DOHH2 (cell line): ENCODE results near the gene HCFC1R1.

Source experiments
- EZH2phosphoT487 ChIP-seq: fragments of 200-600 bp; sonication (generic); IDR thresholded peaks from 2 replicates; pipeline ENCODE4 v1.6.1; 2017; ENCODE audit warnings: borderline replicate concordance, mild to moderate bottlenecking, antibody characterized with exemption, low read length, moderate library complexity, mixed read lengths
- TF ChIP-seq, protein P1 (sequence below): fragments of 200-600 bp; sonication (generic); IDR thresholded peaks from one replicate; pipeline ENCODE4 v1.5.1; 2014; ENCODE audit warnings: antibody characterized with exemption, mild to moderate bottlenecking, low read depth, low read length; ENCODE audit not compliant: poor library complexity, severe bottlenecking

DNA sequence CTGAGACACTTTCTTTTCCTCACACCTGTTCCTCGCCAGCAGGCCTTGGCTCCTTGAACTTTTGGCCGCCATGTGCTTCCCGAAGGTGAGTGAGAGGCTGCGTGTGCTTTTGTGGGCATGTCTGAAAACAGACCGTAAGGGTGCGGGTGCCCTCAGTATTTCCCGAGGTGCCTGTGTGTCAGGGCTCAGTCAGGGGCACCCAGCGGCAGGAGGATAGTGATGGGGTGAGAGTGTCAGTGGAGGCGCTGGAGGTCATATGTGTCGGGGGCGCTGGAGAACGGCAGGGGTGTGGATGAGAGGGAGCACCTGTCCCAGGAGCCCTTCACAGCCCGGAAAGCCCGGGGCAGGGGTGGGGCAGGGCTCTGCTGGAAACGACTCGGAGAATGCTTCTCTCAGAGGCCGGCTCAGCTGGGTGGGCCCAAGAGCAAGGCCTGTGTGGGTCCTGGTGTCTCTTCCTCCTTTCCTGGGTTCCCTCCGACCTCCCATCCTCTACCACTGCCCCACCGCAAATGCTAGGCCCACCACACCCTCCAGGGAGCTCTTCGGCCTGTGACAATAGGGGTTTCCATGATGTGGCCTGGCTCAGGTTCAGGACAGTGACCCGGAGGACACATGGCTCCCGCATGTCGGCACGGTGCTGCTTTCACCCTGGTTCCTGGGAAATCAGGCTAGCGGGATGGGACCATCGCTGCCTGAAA is 42.1 kb upstream of the HCFC1R1 start:
- TF ChIP-seq, protein P1, sequence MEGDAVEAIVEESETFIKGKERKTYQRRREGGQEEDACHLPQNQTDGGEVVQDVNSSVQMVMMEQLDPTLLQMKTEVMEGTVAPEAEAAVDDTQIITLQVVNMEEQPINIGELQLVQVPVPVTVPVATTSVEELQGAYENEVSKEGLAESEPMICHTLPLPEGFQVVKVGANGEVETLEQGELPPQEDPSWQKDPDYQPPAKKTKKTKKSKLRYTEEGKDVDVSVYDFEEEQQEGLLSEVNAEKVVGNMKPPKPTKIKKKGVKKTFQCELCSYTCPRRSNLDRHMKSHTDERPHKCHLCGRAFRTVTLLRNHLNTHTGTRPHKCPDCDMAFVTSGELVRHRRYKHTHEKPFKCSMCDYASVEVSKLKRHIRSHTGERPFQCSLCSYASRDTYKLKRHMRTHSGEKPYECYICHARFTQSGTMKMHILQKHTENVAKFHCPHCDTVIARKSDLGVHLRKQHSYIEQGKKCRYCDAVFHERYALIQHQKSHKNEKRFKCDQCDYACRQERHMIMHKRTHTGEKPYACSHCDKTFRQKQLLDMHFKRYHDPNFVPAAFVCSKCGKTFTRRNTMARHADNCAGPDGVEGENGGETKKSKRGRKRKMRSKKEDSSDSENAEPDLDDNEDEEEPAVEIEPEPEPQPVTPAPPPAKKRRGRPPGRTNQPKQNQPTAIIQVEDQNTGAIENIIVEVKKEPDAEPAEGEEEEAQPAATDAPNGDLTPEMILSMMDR: no peak
- TF ChIP-seq EZH2phosphoT487: no peak
